ENCODE measurements around the gene NHLH1.
A peak's percentile ranks its signal among the peaks of the same experiment; 100 is the strongest.

The NHLH1 gene

GRCh38 chr1:160399544-160400222 is 32.8 kb downstream of the NHLH1 start:
- TF ChIP-seq, protein P1, sequence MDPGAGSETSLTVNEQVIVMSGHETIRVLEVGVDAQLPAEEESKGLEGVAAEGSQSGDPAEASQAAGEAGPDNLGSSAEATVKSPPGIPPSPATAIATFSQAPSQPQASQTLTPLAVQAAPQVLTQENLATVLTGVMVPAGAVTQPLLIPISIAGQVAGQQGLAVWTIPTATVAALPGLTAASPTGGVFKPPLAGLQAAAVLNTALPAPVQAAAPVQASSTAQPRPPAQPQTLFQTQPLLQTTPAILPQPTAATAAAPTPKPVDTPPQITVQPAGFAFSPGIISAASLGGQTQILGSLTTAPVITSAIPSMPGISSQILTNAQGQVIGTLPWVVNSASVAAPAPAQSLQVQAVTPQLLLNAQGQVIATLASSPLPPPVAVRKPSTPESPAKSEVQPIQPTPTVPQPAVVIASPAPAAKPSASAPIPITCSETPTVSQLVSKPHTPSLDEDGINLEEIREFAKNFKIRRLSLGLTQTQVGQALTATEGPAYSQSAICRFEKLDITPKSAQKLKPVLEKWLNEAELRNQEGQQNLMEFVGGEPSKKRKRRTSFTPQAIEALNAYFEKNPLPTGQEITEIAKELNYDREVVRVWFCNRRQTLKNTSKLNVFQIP (CRISPR knock-in tag; IDR thresholded peaks at IDR 0.05; ENCODE audit: borderline replicate concordance, low read depth): no peak
- TF ChIP-seq TOX (CRISPR knock-in tag; IDR thresholded peaks at IDR 0.05; ENCODE audit: borderline replicate concordance): no peak
- TF ChIP-seq ZFP3 (CRISPR knock-in tag; IDR thresholded peaks at IDR 0.05): no peak
- no peak for TF ChIP-seq TCF4 (CRISPR knock-in tag; IDR thresholded peaks at IDR 0.05; ENCODE audit: borderline replicate concordance)
- no peak for TF ChIP-seq ZFP30 (CRISPR knock-in tag; IDR thresholded peaks at IDR 0.05)
- TF ChIP-seq ZC3H10 (CRISPR knock-in tag; IDR thresholded peaks at IDR 0.05): no peak
- TF ChIP-seq, protein P2, sequence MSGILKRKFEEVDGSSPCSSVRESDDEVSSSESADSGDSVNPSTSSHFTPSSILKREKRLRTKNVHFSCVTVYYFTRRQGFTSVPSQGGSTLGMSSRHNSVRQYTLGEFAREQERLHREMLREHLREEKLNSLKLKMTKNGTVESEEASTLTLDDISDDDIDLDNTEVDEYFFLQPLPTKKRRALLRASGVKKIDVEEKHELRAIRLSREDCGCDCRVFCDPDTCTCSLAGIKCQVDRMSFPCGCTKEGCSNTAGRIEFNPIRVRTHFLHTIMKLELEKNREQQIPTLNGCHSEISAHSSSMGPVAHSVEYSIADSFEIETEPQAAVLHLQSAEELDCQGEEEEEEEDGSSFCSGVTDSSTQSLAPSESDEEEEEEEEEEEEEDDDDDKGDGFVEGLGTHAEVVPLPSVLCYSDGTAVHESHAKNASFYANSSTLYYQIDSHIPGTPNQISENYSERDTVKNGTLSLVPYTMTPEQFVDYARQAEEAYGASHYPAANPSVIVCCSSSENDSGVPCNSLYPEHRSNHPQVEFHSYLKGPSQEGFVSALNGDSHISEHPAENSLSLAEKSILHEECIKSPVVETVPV (CRISPR knock-in tag; IDR thresholded peaks at IDR 0.05): no peak
- TF ChIP-seq ESRRG (CRISPR knock-in tag; IDR thresholded peaks at IDR 0.05): no peak
- TF ChIP-seq OSR1 (CRISPR knock-in tag; IDR thresholded peaks at IDR 0.05): no peak
- TF ChIP-seq ZNF565 (CRISPR knock-in tag; conservative IDR thresholded peaks at IDR 0.05; ENCODE audit: low read depth): no peak
- TF ChIP-seq CSDC2 (CRISPR knock-in tag; IDR thresholded peaks at IDR 0.05): no peak
- no peak for TF ChIP-seq RARB (CRISPR knock-in tag; IDR thresholded peaks at IDR 0.05)
- TF ChIP-seq SNAI2 (CRISPR knock-in tag; IDR thresholded peaks at IDR 0.05): no peak
- TF ChIP-seq ISL1 (CRISPR knock-in tag; IDR thresholded peaks at IDR 0.05): no peak
- no peak for TF ChIP-seq ARNTL (CRISPR knock-in tag; IDR thresholded peaks at IDR 0.05; ENCODE audit: borderline replicate concordance, low read depth)
- no peak; the same call in 2 of the 3 replicates for ATAC-seq

- peak; percentile 71 for ATAC-seq
- TF ChIP-seq PATZ1 (CRISPR knock-in tag; IDR thresholded peaks at IDR 0.05; ENCODE audit: borderline replicate concordance) (peak; percentile 51; the same call in 1 of the 2 replicates), TSHZ2 (CRISPR knock-in tag; IDR thresholded peaks at IDR 0.05) (peak; percentile 41; the same call in 1 of the 2 replicates), GLIS3 (CRISPR knock-in tag; IDR thresholded peaks at IDR 0.05) (no peak), ZFP3 (CRISPR knock-in tag; IDR thresholded peaks at IDR 0.05) (no peak), OSR1 (CRISPR knock-in tag; IDR thresholded peaks at IDR 0.05) (no peak)
Measured at GRCh38 chr1:160400223-160400645, 33.4 kb downstream of the NHLH1 start, which contains the start of gene VANGL2. Gene VANGL2, plus strand, starts transcription at chr1:160400564. Its CDS starts 15,274 bp downstream, at chr1:160415838.

- peak; percentile 66 for ATAC-seq
- TF ChIP-seq SNAI2 (CRISPR knock-in tag; IDR thresholded peaks at IDR 0.05): no peak
- TF ChIP-seq PATZ1 (CRISPR knock-in tag; IDR thresholded peaks at IDR 0.05; ENCODE audit: borderline replicate concordance): peak; percentile 42; the same call in 1 of the 2 replicates
Measured at GRCh38 chr1:160400646-160401486, 34.0 kb downstream of the NHLH1 start.

Data from SK-N-SH treated with all-trans-retinoic acid at 6 μM for 48 hours (cell line).